ENCODE results near the gene GRAMD2A.

GRAMD2A gene

DNA sequence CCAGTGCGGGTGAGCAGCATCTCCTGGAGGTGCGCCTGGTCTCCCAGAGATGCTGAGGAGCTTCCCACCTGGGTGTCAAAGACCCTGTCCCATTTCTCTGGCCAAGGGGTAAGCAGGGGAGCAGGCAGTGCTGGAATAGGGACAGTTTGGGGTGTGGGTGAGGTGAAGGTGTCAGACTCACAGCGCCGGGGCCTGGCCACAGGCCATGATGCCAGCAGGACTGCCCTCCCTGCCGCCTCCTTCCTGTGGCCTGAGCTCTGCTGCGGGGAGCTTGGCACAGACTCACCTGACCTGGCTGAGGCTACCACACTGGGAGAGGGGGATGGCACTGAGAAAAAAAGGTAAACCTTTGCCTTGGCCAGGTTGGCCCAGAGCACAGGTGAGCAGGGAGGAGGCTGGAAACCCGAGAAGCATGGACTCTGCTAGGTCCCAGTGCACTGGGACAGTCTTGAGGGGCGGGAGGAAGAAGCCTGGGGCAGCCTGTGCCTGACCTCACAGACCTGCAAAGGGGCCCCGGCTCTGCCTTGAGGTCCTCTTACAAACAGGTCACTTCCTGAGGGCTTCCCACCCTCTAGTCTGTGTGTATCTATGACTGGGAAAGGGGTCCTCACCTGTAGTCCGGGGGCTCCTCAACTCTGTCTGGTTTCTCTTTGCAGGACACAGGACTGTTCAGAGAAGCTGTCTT, 28.2 kb downstream of the GRAMD2A start:
- in situ Hi-C loops (cut with MboI; ENCODE audit: low sequenced_read_pairs), result loop anchor here (25.0 kb wide), 1 partner anchor 407 kb away; no protein-coding TSS in a partner anchor

DNA sequence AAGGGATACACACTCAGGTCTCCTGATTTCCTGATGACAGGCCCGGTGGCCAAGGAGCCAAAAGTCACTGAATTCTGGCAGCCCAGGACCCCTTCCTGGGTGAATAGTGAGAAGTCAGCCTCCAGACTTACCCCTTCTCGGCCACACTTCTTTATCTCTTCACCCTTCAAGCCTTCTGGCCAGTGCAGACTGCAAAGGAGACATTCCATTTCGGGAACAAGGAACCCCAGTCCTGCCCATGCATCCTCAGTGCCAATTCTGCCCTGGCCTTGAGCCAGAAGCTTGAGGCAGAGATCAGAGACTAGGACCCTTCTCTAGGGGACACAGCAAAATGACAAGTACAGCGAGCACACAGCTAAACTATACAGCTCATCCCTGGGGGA, 28.8 kb downstream of the GRAMD2A start:
- in situ Hi-C loops (cut with MboI; ENCODE audit: low sequenced_read_pairs), result loop anchor here (25.0 kb wide), 1 partner anchor 406 kb away; no protein-coding TSS in a partner anchor

DNA sequence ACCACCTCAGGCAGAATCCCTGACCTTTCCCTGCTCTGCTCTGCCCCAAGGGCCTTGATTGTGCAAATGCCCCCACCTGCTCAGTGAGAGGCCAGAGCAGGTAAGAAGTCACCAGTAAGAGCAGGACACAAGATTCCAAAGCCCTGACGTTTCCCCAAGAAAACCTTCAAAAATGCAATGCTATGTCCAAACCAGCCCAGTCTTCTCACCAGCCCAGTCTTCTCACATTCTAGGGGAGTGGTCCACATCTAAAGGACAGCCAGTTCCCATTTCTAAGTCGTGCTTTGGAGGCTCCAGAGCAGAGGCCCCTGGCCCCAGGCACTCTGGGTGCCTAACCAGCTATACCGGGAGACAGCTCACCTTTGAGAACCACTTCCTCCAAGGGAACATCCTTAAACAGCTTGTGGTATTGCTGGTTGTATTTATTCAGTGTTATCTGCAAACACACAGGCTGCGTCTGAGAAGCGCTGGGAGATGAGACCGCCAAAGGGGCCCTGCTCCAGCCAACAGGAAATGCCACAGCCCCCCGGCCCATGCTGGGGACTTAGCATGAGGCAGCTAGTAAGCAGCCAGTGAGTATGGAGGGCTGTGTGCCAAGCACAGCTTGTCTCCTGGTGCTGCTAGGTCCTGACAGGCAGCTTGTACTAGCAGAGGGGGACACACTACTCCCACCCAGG, 29.3 kb downstream of the GRAMD2A start:
- in situ Hi-C loops (cut with MboI; ENCODE audit: low sequenced_read_pairs), result loop anchor here (25.0 kb wide), 1 partner anchor 406 kb away; no protein-coding TSS in a partner anchor

DNA sequence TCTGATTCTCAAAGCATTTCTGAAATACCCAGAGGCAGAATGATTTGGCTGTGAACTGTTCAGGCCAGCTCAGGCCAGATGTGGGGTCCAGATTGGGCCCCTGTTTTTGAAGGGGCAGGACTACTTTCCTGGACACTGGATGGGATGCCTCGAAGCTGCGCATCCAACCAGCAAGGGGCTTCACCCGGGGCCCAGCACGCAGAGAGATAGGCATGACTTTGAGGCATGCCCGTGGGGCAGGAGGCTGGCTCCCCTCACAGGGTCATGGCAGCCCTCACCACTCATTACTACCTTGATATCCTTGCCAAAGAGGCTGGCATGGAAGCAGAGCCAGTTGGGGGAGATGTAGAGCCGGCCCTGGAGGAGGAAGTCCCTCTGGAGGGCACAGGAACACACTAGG, 30.1 kb downstream of the GRAMD2A start:
- in situ Hi-C loops (cut with MboI; ENCODE audit: low sequenced_read_pairs), result loop anchor here (25.0 kb wide), 1 partner anchor 405 kb away; no protein-coding TSS in a partner anchor

DNA sequence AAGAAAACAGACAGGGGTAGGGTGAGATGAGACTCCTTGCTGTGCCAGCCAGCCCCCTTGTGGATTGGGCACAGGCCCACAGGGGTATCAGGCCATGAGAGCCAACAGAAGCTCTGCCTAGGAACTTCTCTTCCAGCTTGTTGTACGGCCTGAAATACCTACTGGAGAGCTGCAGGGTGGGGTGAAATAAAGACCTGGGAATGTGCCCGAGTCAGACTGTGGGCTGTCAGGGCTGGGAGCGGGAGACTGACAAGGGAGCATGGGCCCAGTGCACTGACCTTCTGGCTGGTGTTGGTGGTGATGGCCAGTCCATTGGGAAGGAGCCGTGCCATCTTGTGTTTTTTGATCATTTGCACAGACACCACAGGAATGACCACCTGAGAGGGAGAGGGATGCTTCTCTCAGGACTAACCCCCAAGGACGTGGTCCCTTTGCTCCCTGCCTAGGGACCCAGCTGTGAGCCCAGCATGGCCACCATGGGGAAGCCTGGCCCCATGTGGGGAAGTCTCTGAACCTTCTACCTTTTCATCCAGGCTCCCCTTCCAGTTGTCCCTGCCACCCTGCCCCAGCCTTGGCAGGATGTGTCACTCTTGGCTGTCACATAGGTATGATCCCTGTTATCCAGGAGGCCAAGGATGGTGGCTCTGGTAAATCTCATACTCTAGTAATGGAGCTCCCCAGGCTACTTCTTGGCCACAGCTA, 30.7 kb downstream of the GRAMD2A start:
- in situ Hi-C loops (cut with MboI; ENCODE audit: low sequenced_read_pairs), result loop anchor here (25.0 kb wide), 1 partner anchor 405 kb away; no protein-coding TSS in a partner anchor

DNA sequence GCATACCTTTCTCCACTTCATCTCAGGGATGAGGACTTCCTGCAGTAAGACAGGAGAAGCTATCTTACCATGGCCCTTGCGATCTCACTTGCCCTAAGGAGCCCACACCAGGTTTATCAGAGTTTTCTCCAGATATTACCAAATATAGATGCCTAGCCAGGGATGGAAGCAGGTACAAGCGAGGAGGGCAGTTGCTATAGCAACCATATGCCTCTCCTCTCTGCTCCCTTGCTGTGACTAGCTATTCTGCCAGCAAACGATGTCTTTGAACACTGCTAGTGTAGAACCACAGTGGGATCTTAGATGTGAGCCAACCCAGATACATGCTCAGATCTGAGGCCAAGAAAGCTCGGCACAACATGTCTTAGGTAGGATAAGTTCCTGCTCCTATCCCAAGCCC, 33.9 kb downstream of the GRAMD2A start:
- in situ Hi-C loops (cut with MboI; ENCODE audit: low sequenced_read_pairs), result loop anchor here (25.0 kb wide), 1 partner anchor 401 kb away; no protein-coding TSS in a partner anchor

DNA sequence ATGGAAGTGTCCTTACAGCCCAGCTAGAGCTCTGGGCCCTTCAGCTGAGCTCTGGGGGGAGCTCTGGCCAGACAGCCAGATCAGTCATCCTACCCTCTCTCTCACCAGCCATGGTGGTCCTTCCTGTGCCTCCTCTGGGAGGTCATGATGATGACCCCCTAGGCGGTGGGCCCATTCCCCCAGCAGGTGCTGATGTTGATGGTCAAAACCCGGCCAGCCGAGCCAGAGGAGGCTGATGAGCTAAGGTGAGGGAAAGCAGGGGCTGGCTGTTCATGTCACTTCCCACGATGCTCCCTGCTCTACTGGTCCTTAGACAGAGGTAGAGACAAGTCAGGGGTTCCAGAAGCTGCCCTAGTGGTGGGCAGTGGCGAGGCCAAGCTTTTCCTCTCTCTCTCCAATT, 35.0 kb downstream of the GRAMD2A start:
- in situ Hi-C loops (cut with MboI; ENCODE audit: low sequenced_read_pairs), result loop anchor here (25.0 kb wide), 1 partner anchor 400 kb away; no protein-coding TSS in a partner anchor

DNA sequence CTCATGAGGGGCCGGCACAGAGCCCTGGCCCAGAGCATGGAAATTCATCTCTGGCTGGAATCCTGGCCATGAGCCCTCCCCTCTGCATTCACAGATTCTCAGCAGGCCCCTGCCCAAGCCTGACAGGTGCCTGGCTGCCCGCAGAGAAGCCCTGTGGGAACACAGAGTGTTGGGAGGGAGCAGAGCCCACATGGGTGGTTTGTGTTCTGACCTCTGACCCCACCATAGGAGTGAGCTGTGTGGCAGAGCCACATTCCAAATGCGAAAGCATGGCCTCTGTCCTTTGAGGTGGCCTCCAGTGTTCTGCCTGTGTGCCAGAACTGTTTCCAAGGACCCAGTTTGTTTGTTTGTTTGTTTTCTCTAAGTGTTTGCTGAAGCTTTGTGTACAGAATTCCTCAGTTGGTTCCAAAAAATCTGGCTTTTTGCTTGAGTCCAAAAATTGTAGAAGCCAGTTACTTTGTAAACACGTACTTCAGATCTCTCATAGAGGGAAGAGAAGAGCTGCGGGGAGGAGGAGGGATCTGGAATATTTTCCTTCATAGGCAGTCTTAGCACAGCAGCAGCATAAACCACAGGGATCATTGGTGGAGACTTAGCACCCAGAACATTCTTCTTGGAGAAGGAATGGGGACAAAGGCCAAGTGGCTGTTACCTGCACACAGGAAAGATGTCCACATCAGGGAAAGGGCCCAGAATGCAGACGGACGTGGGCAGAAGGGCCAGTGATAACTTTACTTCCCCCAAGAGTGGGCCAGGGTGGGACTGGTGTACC, 36.0 kb downstream of the GRAMD2A start:
- in situ Hi-C loops (cut with MboI; ENCODE audit: low sequenced_read_pairs), result loop anchor here (25.0 kb wide), 1 partner anchor 399 kb away; no protein-coding TSS in a partner anchor

DNA sequence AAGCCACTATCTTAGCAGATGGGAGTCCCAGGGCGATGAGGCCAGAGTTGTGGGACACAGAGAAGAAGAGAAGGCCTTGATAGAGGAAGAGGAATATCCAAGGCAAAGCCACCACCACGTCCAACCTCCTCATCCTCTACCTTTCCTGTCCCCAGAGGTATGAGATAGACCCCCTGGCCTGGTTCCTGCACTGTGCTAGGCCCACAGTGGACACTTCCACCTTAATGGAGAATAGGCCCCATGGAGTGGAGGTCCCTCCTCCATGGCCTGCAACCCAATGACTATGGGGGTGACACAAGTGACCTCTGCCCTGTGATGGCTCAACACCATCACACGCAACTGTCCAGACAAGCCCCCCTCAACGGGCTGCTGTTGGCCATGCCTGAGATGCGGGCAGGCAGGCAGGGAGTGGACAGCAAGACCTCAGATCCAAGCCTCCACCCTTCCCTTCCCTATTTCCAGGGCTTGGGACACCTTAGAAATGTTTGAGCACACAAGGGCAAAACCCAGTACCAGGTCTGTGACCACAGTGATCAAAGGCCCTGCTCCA, 36.8 kb downstream of the GRAMD2A start:
- in situ Hi-C loops (cut with MboI; ENCODE audit: low sequenced_read_pairs), result loop anchor here (25.0 kb wide), 1 partner anchor 398 kb away; no protein-coding TSS in a partner anchor

DNA sequence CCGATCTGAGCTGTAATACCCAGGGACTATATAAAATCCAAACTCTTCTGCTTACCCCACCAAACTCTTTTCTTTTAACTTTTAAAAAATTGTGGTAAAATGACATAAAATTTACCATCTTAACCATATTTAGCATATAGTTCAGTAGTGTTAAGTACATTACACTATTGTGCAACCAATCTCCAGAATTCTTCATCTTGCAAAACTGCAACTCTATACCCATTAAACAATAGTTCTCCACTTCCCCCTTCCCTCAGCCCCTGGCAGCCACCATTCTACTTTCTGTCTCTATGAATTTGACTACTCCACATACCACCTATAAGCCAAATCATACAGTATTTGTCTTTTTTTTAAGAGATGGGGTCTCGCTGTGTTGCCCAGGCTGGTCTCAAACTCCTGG, 40.7 kb downstream of the GRAMD2A start:
- in situ Hi-C loops (cut with MboI; ENCODE audit: low sequenced_read_pairs), result loop anchor here (25.0 kb wide), 1 partner anchor 395 kb away; no protein-coding TSS in a partner anchor

DNA sequence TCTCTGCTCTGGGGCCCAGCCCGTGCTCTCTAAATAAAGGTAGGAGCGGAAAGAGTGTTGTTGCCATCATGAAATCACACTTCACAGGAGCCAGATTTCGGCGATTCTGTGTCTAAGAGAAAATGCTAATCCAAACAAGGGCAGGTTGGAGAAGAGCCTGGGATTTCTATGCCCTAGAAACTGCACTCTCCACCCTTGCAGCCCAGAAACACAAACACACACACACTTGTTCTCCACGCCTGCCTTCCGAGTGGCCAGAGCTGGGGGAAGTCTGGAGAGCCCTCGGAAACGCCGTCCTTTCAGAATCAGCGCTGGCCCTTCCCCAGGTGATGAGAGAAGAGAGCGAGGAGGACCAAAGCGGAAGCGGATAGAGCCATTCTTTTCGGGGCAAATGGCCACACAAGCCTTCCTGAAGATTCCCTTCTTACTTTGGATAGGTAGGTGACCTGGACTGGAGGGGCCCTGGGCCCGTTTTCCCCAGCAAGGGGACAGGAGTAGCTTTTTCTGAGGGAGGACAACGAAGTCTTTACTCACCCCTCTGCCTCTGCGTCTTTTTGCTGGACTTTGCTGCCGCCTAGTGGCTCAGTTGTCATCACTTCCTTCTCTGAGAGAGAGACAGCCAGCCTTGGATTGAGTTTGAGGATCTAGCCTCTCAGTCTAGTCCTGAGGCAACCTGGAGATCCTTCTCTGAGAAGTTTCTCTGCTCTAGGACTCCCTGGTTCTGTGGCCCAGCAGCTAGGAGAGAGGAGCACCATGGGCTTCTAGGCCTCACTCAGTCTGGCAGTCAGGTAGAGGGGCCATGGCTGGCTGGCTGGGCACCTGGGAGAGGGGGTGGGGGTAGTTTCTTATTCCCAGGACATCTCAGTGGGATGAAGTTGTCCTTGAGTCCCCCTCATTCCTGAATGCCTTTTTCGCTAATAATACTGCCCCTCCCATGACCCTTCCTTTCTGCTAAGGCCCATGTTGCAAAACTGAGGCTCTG, 41.7 kb downstream of the GRAMD2A start:
- in situ Hi-C loops (cut with MboI; ENCODE audit: low sequenced_read_pairs), result loop anchor here (25.0 kb wide), 1 partner anchor 394 kb away; no protein-coding TSS in a partner anchor

DNA sequence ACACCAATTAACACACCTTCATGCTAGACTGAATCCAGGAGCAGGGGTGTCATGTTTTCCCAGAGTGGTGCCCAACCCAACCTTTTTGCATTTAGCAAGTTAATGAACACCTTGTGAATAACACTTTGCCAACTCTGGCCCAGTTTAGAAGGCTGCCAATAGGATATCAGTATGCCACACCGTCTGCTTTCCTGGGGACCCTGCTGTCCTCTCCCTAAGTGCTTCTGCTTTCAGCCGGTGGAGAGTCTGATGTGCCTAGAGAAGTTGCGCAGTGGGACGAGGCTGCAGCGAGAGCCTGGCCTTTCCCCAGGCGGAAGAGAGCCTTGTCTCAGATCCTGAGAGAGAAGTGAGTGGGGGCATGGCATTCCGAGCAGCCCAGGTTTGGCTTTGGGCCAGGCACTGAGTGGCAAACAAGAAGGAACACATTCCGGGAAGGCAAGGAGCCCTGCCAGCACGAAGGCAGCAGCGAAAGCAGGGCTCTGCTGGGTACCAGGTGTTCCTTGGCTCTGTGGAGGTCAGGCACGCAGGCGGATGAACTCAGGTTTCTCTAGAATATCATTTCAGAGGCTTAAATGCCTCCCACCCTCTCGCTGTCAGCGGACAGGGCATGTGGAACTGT, 42.5 kb downstream of the GRAMD2A start:
- in situ Hi-C loops (cut with MboI; ENCODE audit: low sequenced_read_pairs), result loop anchor here (25.0 kb wide), 1 partner anchor 393 kb away; no protein-coding TSS in a partner anchor

DNA sequence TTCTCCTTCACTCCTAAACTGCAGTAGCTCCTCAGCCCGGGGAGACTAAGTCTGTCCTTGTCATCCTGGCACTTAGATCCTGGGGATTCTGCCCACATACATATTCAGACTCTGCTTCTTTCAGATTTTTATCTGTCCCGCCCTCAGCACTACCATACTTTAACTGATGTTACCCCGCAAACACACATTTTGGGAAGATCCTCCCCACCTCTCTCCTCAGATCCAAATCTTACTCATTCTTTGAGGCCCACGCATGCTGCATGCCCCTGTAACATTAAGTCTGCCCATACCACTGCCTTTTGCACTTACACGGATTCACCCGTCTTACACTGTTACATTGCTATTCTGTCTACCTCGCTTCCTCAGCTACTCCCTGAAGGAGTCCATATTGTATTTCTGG, 43.3 kb downstream of the GRAMD2A start:
- in situ Hi-C loops (cut with MboI; ENCODE audit: low sequenced_read_pairs), result loop anchor here (25.0 kb wide), 1 partner anchor 392 kb away; no protein-coding TSS in a partner anchor

DNA sequence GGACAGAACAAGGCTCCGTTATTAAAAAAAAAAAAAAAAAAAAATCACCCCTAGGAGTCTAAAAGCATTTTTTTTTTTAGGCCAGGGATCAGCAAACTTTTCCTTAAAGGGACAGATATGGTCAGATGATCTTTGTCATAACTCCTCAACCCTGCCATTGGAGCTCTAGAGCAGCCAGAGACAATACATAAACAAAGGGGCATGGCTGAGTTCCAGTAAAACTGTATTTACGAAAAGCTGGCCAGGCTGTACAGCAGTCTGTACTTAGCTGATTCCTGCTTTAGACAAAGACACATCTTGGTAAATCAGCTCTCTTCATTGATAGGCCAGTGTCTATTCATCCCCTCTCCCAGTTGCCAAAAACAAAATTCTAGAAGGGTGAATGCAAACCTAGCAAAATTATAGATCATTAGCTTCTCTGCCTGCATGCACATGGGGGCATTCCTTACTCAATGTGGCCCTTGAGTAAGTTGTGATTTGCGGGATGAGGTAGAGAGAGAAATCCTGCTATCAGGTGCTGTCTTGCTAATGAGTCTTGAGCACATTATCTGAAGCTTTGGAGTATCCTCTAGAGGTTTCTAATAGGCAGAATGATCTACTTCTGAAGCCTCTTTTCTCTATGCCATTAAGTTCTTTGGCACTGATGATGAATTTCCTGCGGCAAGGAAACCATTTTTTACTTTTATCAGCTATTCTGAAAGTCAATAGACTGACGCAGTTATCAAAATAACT, 44.2 kb downstream of the GRAMD2A start:
- in situ Hi-C loops (cut with MboI; ENCODE audit: low sequenced_read_pairs), result loop anchor here (25.0 kb wide), 1 partner anchor 391 kb away; no protein-coding TSS in a partner anchor

DNA sequence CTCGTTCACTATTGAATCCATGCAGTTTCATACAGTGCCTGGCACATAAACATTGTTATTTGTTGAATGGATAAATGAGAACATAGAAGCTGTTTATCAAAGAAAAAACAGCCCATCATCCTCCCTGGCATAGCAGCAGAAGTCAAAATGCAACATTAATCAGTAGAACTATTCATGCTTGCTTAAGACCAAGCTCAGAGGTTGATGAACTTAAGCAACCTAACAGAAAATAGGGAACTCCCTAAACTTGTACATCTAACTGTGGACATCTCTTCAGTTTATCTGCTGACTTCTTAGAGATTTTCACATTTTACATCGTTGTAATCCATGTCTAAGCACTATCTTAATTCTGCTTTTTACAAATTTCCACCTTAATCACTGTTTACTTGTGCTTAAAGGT, 50.2 kb downstream of the GRAMD2A start:
- in situ Hi-C loops (cut with MboI; ENCODE audit: low sequenced_read_pairs), result no loop called here

DNA sequence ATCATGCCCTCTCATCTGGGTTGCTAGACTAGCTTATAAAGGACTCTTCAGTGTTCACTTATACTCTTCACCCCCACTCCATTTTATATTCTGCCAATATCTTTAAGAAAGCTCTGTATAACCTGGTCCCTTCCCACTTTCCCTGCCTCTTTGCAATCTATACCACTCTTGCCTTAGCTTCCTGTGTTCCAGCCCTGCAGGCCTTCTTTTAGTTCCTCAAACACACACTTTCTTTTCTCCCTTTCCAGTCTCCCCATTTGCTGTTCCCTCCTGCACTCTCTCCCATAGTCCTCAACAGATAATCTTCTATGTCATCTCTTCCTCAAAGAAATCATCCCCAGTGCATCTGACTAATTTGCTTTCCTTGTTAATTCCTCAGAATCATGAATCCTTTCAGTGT, 50.7 kb downstream of the GRAMD2A start:
- in situ Hi-C loops (cut with MboI; ENCODE audit: low sequenced_read_pairs), result no loop called here

DNA sequence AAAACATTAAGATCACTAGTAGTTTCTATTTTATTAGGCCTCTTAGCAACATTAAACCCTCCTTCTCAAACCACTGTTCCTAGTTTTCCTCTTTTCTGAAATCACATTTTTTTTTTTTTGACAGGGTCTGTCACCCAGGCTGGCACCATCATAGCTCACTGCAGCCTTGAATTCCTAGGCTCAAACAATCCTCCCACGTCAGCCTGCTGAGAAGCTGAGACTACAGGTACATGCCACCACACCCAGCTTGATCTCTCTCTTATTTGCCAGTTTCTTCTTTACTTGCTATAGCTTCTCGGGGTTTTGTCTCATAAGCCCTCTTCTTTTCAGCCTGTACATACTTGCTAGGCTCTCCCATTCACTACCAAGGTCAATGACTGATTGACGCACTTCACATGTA, 51.4 kb downstream of the GRAMD2A start:
- in situ Hi-C loops (cut with MboI; ENCODE audit: low sequenced_read_pairs), result no loop called here

All from HL-60/S4 treated with retinoic acid at 250 ng/mL for 4 days and 3 days (cell line).